Adipocyte (in vitro differentiated cells): ENCODE data around the gene TTC39B.

Experiments used
- DNase-seq: peaks from one replicate; pipeline ENCODE4 v3.0.0-alpha.2; 2015; ENCODE audit warnings: low read depth
- H3K27me3 ChIP-seq: replicated peaks from 2 replicates; pipeline ENCODE4 v1.7.0; 2013; ENCODE audit warnings: mild to moderate bottlenecking, low read length, moderate library complexity; ENCODE audit not compliant: control insufficient read depth, insufficient read depth
- H3K36me3 ChIP-seq: 2 replicates; pipeline ENCODE4 v1.7.0; 2013; ENCODE audit warnings: low read length, mild to moderate bottlenecking, moderate library complexity; ENCODE audit not compliant: control insufficient read depth, insufficient read depth, severe bottlenecking
- H3K4me1 ChIP-seq: 2 replicates; pipeline ENCODE4 v1.7.0; 2013; ENCODE audit warnings: mild to moderate bottlenecking, low read length, moderate library complexity; ENCODE audit not compliant: control insufficient read depth, insufficient read depth
- H3K4me3 ChIP-seq: 2 replicates; pipeline ENCODE4 v1.7.0; 2013; ENCODE audit warnings: mild to moderate bottlenecking, low read length, moderate library complexity
- H3K9ac ChIP-seq: 2 replicates; pipeline ENCODE4 v1.7.0; 2013; ENCODE audit warnings: mild to moderate bottlenecking, low read length, moderate library complexity
- H3K9me3 ChIP-seq: 2 replicates; pipeline ENCODE4 v1.7.0; 2013; ENCODE audit warnings: mild to moderate bottlenecking, low read length, moderate library complexity; ENCODE audit not compliant: control insufficient read depth

TTC39B gene

DNA sequence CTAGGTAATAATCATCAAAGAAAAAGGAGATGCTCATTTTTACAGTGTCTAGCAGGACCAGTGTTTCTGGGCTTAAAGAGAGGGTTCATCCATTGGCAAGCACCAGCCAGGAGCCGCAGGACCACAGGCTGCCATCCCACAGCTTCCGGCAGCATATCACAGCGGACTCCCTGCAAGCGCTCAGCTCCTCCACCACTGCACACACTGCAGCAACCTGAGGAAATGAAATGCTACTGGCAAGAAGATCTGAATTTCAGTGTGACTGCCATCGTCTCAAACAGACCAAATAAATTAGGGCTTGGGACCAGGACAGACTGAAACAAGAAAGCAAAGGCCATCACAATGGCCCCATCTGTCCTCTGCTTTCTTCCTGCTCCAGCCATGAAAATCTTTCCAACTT lies 114.2 kb downstream of the TTC39B start:
- Histone ChIP-seq H3K27me3 (no peaks in the 10 kb centered on the region), H3K4me3 (no peak overlapping the region), H3K9ac (no peak overlapping the region), H3K4me1 (no peaks in the 10 kb centered on the region), H3K36me3 (peaks cover 52% of the 10 kb centered on the region), H3K9me3 (peaks cover 9% of the 10 kb centered on the region)
- no peak for DNase-seq

DNA sequence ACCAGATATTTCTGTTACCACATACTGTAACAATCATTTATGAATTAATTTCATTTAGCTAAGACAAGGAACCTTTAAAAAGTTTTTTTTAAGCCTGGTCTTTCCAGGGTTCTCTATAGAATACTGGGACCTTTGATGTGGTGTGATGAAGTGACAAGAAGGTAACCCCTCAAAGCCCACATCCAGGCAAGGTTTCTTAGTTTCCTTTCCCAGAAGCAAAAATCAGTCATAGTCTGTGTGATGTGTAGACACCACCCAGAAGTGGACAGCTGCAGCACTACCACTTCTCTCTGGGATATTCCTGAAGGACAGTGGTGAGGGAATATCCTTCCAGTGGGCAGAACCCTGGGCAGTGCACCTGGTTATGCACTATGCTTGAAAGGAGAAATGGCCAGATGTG lies 115.6 kb downstream of the TTC39B start:
- Histone ChIP-seq H3K9ac (no peak overlapping the region), H3K4me1 (no peaks in the 10 kb centered on the region), H3K9me3 (peaks cover 8% of the 10 kb centered on the region), H3K4me3 (no peak overlapping the region), H3K36me3 (peaks cover 60% of the 10 kb centered on the region), H3K27me3 (no peaks in the 10 kb centered on the region)
- no peak for DNase-seq

DNA sequence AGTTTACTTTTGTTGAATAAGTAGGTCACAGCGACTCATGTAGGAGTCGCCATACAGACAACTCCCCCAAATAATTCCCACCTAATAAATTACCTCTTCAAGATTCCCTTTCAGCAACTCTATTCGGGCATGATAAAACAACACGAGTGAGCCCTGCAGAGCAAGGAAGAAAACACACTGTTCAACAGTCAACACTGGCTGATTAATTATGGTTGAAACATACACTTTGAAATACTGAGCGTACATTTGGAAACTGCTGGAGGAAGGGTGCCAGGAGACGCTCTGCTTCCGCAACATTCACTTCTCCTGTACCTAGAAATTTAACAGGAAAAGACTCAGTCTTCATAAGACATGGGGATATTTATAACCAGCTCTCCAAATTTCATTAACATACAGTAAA lies 117.5 kb downstream of the TTC39B start:
- no peak for DNase-seq
- peaks cover 69% of the 10 kb centered on the region for H3K36me3 ChIP-seq
- no peak overlapping the region for H3K4me3 ChIP-seq
- no peaks in the 10 kb centered on the region for H3K27me3 ChIP-seq
- H3K9me3 ChIP-seq: no peaks in the 10 kb centered on the region
- no peak overlapping the region for H3K9ac ChIP-seq
- H3K4me1 ChIP-seq: no peaks in the 10 kb centered on the region

DNA sequence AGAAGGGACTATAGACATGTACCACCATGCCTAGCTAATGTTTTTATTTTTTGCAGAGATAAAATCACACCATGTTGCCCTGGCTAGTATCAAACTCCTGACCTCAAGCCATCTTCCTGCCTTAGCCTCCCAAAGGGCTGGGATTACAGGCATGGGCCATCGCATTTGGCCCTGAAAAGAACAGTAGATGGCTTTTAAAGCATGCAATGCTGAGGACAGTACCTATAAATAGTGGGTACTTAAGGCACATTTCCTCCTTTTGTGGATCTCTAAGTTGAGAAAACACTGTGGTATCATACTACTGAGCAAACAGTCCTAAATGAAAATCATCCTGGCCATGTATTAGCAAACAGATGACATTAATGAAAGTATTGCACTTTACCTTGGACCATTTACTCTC lies 119.4 kb downstream of the TTC39B start:
- Histone ChIP-seq H3K4me1 (no peaks in the 10 kb centered on the region), H3K36me3 (peaks cover 65% of the 10 kb centered on the region)
- no peak for DNase-seq

DNA sequence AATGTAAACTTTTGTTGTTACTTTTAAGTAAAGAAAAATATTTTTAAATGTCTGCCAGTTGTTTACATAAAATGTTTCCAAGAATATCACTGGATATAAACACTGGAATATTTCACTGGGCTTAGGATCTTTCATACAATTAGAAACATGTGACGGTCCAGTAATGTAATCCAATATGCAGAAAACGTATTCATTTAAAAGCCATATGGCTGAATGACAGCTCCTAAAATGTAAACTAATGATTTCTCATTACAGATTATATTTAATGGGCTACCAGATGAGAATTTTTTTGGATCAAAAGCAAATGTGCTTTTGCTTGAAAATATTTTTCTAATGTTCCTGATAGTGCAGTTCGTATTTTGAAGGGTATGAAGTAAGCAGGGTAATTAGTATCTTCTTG lies 124.3 kb downstream of the TTC39B start:
- DNase-seq: peak; percentile 17
- Histone ChIP-seq H3K36me3 (peaks cover 50% of the 10 kb centered on the region), H3K4me1 (no peaks in the 10 kb centered on the region), H3K9ac (no peak overlapping the region), H3K27me3 (no peaks in the 10 kb centered on the region), H3K9me3 (no peaks in the 10 kb centered on the region), H3K4me3 (no peak overlapping the region)

More for the DNA sequence above, 119.4 kb downstream of the TTC39B start:
- Histone ChIP-seq H3K9me3 (no peaks in the 10 kb centered on the region), H3K9ac (no peak overlapping the region), H3K4me3 (no peak overlapping the region), H3K27me3 (no peaks in the 10 kb centered on the region)

DNA sequence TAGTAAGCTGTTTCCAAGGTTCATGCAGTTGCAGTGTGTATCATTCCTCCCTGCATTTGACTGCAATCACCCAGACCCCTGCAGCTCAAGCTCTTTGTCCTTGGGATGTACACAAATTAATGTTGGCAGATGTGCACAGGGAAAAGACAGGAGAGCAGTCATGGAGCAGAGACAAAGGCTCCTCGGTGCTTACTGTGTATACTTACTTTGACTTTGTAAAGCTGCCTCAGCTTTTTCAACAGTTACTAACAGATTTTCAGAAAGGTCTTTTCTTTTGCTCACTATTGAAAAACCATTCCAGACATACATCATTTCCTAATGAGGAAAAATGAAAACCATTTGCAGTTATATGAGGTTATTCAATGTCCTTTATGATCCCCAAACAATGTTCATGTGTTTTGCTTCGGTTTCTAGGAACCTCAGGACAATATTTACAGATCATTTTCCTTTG lies 124.9 kb downstream of the TTC39B start:
- H3K27me3 ChIP-seq: no peaks in the 10 kb centered on the region
- no peaks in the 10 kb centered on the region for H3K4me1 ChIP-seq
- DNase-seq: no peak
- no peaks in the 10 kb centered on the region for H3K9me3 ChIP-seq
- H3K36me3 ChIP-seq: peaks cover 47% of the 10 kb centered on the region
- no peak overlapping the region for H3K9ac ChIP-seq
- H3K4me3 ChIP-seq: no peak overlapping the region

DNA sequence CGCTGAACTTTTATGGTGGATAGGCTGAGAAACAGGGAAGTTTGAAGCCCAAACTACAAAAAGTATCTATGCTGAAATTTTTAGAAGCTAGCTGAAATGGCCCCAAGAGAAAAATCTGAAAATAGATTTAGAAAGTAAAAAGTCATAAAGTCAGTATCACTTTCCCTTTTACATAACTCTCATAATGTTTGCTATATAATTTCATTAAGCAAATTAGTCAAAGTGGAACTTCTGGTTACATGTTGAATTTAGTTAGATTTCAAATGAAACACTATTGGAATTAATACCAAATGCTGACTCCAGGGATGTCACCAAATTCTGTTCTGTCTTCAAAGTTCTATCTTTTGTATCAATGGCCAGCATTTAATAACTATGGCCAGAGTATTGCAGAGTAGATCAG lies 126.9 kb downstream of the TTC39B start:
- Histone ChIP-seq H3K9ac (no peak overlapping the region), H3K36me3 (peaks cover 41% of the 10 kb centered on the region), H3K4me1 (no peaks in the 10 kb centered on the region), H3K9me3 (no peaks in the 10 kb centered on the region), H3K4me3 (no peak overlapping the region), H3K27me3 (no peaks in the 10 kb centered on the region)
- no peak for DNase-seq

DNA sequence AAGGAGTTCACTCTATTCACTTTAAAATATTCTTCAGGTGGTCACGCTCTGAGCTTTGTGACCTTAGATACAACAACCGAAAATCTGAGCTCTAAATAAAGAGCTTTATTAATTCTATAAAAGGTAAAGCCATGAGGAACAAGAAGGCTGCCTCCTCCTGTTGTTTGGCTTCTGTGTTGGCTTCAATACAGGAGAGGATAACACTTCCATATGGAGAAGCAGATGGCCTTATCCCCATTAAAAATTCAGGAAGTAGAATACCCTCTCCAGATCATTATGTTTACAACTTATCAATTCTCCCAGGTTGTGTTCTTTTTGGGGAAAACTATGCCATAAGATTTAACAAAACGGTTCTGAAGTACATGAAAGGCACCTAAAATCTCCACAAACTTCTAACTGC lies 128.4 kb downstream of the TTC39B start:
- no peak for DNase-seq
- H3K9me3 ChIP-seq: no peaks in the 10 kb centered on the region
- no peak overlapping the region for H3K4me3 ChIP-seq
- H3K4me1 ChIP-seq: no peaks in the 10 kb centered on the region
- H3K27me3 ChIP-seq: no peaks in the 10 kb centered on the region
- no peak overlapping the region for H3K9ac ChIP-seq
- peaks cover 49% of the 10 kb centered on the region for H3K36me3 ChIP-seq

DNA sequence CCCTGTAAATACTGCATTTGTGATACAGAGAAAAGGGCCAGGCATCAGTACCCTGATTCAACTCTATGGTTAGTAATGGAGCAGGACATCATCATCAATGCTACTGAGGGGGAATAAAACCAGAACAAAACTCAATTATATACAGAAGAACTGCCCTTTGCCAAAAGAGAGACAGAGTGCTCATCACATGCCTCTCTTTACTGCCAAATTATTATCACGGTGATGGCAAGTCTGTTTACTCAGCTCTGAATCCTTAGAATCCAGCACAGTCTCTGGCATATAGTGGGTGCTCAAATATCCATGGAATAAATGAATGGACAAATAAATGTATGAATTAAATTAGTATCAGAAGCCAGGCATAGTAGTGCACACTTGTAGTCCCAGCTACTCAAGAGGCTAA lies 130.2 kb downstream of the TTC39B start:
- no peaks in the 10 kb centered on the region for H3K9me3 ChIP-seq
- peaks cover 60% of the 10 kb centered on the region for H3K36me3 ChIP-seq

DNA sequence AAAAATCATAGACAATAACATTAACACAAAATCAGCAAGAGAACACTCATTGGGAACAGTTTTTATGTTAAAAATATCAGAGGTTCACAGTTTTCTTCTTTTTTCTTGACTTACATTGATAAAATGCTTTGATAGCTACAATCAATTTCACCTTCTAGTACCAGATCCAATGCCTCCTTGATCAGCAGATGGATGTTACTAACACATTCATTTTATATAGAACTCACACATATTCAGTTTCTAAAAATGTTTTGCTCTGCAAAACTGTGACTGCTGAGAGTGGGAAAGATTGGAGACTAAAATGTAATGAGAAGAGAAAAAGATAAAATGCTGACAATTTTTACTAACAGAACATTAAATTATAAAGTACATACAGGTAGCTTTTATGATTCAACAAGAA lies 143.1 kb downstream of the TTC39B start:
- DNase-seq: no peak
- Histone ChIP-seq H3K9ac (no peak overlapping the region), H3K4me1 (no peaks in the 10 kb centered on the region), H3K4me3 (no peak overlapping the region), H3K9me3 (no peaks in the 10 kb centered on the region), H3K36me3 (peaks cover 2% of the 10 kb centered on the region), H3K27me3 (no peaks in the 10 kb centered on the region)

More for the DNA sequence above, 130.2 kb downstream of the TTC39B start:
- no peak overlapping the region for H3K4me3 ChIP-seq
- H3K4me1 ChIP-seq: no peaks in the 10 kb centered on the region
- no peaks in the 10 kb centered on the region for H3K27me3 ChIP-seq
- no peak overlapping the region for H3K9ac ChIP-seq
- DNase-seq: no peak

DNA sequence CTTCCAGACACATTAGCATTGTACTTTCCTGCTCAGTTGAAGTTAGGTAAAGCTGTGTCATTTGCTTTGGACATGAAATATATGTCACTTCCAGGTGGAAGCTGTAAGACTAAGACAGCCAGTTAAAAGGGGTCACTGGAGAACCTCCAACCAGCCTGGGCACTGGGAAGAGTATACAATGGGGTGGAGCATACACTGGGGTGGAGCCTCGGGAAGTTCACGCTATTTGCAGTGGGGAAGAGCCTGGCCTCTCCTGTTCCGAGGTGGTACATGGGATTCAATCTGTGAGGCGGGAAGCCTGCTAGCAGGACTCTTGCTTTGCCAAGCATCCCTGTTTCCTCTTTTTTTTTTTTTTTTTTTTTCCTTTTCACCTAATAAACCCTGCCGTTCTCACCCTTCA lies 145.3 kb downstream of the TTC39B start:
- H3K9me3 ChIP-seq: no peaks in the 10 kb centered on the region
- H3K9ac ChIP-seq: no peak overlapping the region
- H3K27me3 ChIP-seq: no peaks in the 10 kb centered on the region
- no peak for DNase-seq
- peaks cover 15% of the 10 kb centered on the region for H3K4me1 ChIP-seq
- H3K36me3 ChIP-seq: no peaks in the 10 kb centered on the region
- no peak overlapping the region for H3K4me3 ChIP-seq

DNA sequence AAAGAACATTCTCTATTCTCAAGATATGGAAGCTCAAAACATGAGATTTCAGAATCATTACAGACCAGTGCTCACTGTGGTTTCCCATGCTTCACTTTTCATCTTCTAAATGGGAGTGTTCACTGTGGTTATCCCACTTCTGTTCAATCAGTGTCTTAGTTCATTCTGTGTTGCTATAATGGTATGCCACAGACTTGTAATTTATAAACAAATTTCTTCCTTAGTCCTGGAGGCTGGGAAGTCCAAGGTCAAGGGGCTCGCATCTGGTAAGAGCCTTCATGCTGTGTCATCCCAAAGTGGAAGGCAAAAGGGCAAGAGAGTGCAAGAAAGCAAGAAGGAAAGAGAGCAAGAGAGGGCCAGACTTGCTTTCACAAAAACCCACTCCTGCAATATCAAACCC lies 146.3 kb downstream of the TTC39B start:
- H3K27me3 ChIP-seq: no peaks in the 10 kb centered on the region
- H3K4me3 ChIP-seq: no peak overlapping the region
- peaks cover 26% of the 10 kb centered on the region for H3K4me1 ChIP-seq
- H3K36me3 ChIP-seq: no peaks in the 10 kb centered on the region
- no peak overlapping the region for H3K9ac ChIP-seq
- no peak for DNase-seq
- no peaks in the 10 kb centered on the region for H3K9me3 ChIP-seq
